GM21576 (cell line): ENCODE data around the gene ATF4.
A peak's percentile ranks its signal among the peaks of the same experiment; 100 is the strongest.
"Not testable (repeated sequence)": the region's sequence is repeated elsewhere in the genome, so short reads cannot be mapped to it uniquely, and the experiment has no call there.

Source experiments
- ATAC-seq: cut with Tn5 transposase; IDR thresholded peaks from one replicate; pipeline ENCODE4 v1.9.1; 2021; ENCODE audit warnings: mild to moderate bottlenecking, moderate library complexity; ENCODE audit not compliant: unreplicated experiment

The ATF4 gene

GRCh38 chr22:39489094-39490068, 31.0 kb upstream of the ATF4 start:
- no peak for ATAC-seq

GRCh38 chr22:39490135-39490798, 30.1 kb upstream of the ATF4 start:
- peak; percentile 55 for ATAC-seq

GRCh38 chr22:39490966-39491680, 29.2 kb upstream of the ATF4 start:
- no peak for ATAC-seq

GRCh38 chr22:39491696-39492095, 28.7 kb upstream of the ATF4 start:
- ATAC-seq = no peak

- ATAC-seq = no peak
Observed at GRCh38 chr22:39492186-39492585, 28.2 kb upstream of the ATF4 start.

GRCh38 chr22:39493759-39494158, 26.6 kb upstream of the ATF4 start:
- no peak for ATAC-seq

- no peak for ATAC-seq
Observed at GRCh38 chr22:39494471-39495120, 25.8 kb upstream of the ATF4 start.

- ATAC-seq = no peak
Observed at GRCh38 chr22:39496131-39496838, 24.1 kb upstream of the ATF4 start.

GRCh38 chr22:39497429-39497828, 22.9 kb upstream of the ATF4 start:
- ATAC-seq = no peak

- ATAC-seq = no peak
Observed at GRCh38 chr22:39498368-39498767, 22.0 kb upstream of the ATF4 start.

GRCh38 chr22:39498802-39499201, 21.6 kb upstream of the ATF4 start:
- no peak for ATAC-seq

GRCh38 chr22:39500101-39500500, 20.3 kb upstream of the ATF4 start:
- ATAC-seq = no peak

- ATAC-seq = no peak
Observed at GRCh38 chr22:39501644-39502108, 18.7 kb upstream of the ATF4 start.

GRCh38 chr22:39502109-39502788, 18.1 kb upstream of the ATF4 start, which contains the start of gene MIEF1:
Gene MIEF1 (plus strand): TSS chr22:39502290. CDS start chr22:39511295, 9,005 bp downstream.
- ATAC-seq = peak; percentile 75

- ATAC-seq = no peak
Observed at GRCh38 chr22:39502789-39503409, 17.5 kb upstream of the ATF4 start.

- ATAC-seq = no peak
Observed at GRCh38 chr22:39503630-39504029, 16.7 kb upstream of the ATF4 start.

- ATAC-seq = no peak
Observed at GRCh38 chr22:39504071-39504470, 16.3 kb upstream of the ATF4 start.

GRCh38 chr22:39507021-39507420, 13.3 kb upstream of the ATF4 start:
- ATAC-seq = not testable (repeated sequence)

- ATAC-seq = no peak
Observed at GRCh38 chr22:39508393-39508792, 12.0 kb upstream of the ATF4 start.
